KMS-11 (cell line): ENCODE data around the gene PLEKHF1.
"Not testable (repeated sequence)": the region's sequence is repeated elsewhere in the genome, so short reads cannot be mapped to it uniquely, and the experiment has no call there.

Experiments
- H2AFZ ChIP-seq: fragments of 200-600 bp; sonication (generic); 2 replicates; pipeline ENCODE4 v1.6.1; 2016; ENCODE audit warnings: antibody characterized with exemption, mixed run types, low read depth
- H3K27ac ChIP-seq: fragments of 200-600 bp; sonication (generic); 2 replicates; pipeline ENCODE4 v1.6.1; 2016; ENCODE audit warnings: mild to moderate bottlenecking, mixed run types
- H3K27me3 ChIP-seq: fragments of 200-600 bp; sonication (generic); 2 replicates; pipeline ENCODE4 v1.6.1; 2017; ENCODE audit warnings: mild to moderate bottlenecking, low read depth, mixed run types, moderate library complexity; ENCODE audit not compliant: insufficient read depth
- H3K36me3 ChIP-seq: fragments of 200-600 bp; sonication (generic); 2 replicates; pipeline ENCODE4 v1.6.1; 2017; ENCODE audit warnings: mild to moderate bottlenecking, mixed run types; ENCODE audit not compliant: insufficient read depth
- H3K4me1 ChIP-seq: fragments of 200-600 bp; sonication (generic); 2 replicates; pipeline ENCODE4 v1.6.1; 2016; ENCODE audit warnings: mild to moderate bottlenecking, low read depth, mixed run types; ENCODE audit not compliant: poor library complexity, severe bottlenecking
- H3K4me2 ChIP-seq: fragments of 200-600 bp; sonication (generic); 2 replicates; pipeline ENCODE4 v1.7.0; 2016; ENCODE audit warnings: mild to moderate bottlenecking, mixed run types
- H3K4me3 ChIP-seq: fragments of 200-600 bp; sonication (generic); IDR thresholded peaks from 2 replicates; pipeline ENCODE4 v1.6.1; 2017; ENCODE audit warnings: low read depth, low read length, mixed read lengths; ENCODE audit not compliant: insufficient read depth
- H3K79me2 ChIP-seq: fragments of 200-600 bp; sonication (generic); 2 replicates; pipeline ENCODE4 v1.6.1; 2016; ENCODE audit warnings: low read depth, mixed run types; ENCODE audit not compliant: insufficient read depth
- H3K9ac ChIP-seq: fragments of 200-600 bp; sonication (generic); 2 replicates; pipeline ENCODE4 v1.6.1; 2016; ENCODE audit warnings: mild to moderate bottlenecking, mixed run types
- H4K20me1 ChIP-seq: fragments of 200-600 bp; sonication (generic); 2 replicates; pipeline ENCODE4 v1.6.1; 2016; ENCODE audit warnings: mild to moderate bottlenecking, mixed run types; ENCODE audit not compliant: insufficient read depth
- CTCF ChIP-seq: fragments of 200-600 bp; sonication (generic); conservative IDR thresholded peaks from 2 replicates; pipeline ENCODE4 v1.6.1; 2017; ENCODE audit warnings: low read depth, mild to moderate bottlenecking, antibody characterized with exemption, low read length, moderate library complexity, mixed read lengths

The PLEKHF1 gene

GRCh38 chr19:29623726-29624488 lies 41.4 kb upstream of the PLEKHF1 start:
- Histone ChIP-seq H3K4me2 (no peak overlapping the region), H3K27me3 (no peaks in the 10 kb centered on the region), H3K4me1 (no peaks in the 10 kb centered on the region), H3K27ac (no peak overlapping the region), H3K79me2 (no peaks in the 10 kb centered on the region), H3K4me3 (no peak overlapping the region), H3K36me3 (no peaks in the 10 kb centered on the region), H2AFZ (no peak overlapping the region), H4K20me1 (no peaks in the 10 kb centered on the region), H3K9ac (no peak overlapping the region)
- no peak for TF ChIP-seq CTCF

GRCh38 chr19:29624489-29625185 lies 40.6 kb upstream of the PLEKHF1 start:
- H3K27ac ChIP-seq: no peak overlapping the region
- no peak for TF ChIP-seq CTCF
- H3K4me1 ChIP-seq: no peaks in the 10 kb centered on the region
- H4K20me1 ChIP-seq: no peaks in the 10 kb centered on the region
- H3K4me3 ChIP-seq: no peak overlapping the region
- H3K79me2 ChIP-seq: no peaks in the 10 kb centered on the region
- H2AFZ ChIP-seq: no peak overlapping the region
- no peak overlapping the region for H3K9ac ChIP-seq
- no peaks in the 10 kb centered on the region for H3K27me3 ChIP-seq
- H3K4me2 ChIP-seq: no peak overlapping the region
- H3K36me3 ChIP-seq: no peaks in the 10 kb centered on the region

GRCh38 chr19:29625186-29625651 lies 40.0 kb upstream of the PLEKHF1 start:
- Histone ChIP-seq H3K36me3 (no peaks in the 10 kb centered on the region), H2AFZ (no peak overlapping the region), H3K4me2 (no peak overlapping the region), H3K27me3 (no peaks in the 10 kb centered on the region), H3K79me2 (no peaks in the 10 kb centered on the region), H3K4me1 (no peaks in the 10 kb centered on the region), H3K9ac (no peak overlapping the region), H4K20me1 (no peaks in the 10 kb centered on the region), H3K27ac (no peak overlapping the region), H3K4me3 (no peak overlapping the region)
- no peak for TF ChIP-seq CTCF

- no peak overlapping the region for H2AFZ ChIP-seq
- no peaks in the 10 kb centered on the region for H3K27me3 ChIP-seq
- H3K4me3 ChIP-seq: no peak overlapping the region
- no peak for TF ChIP-seq CTCF
- no peaks in the 10 kb centered on the region for H3K79me2 ChIP-seq
- no peak overlapping the region for H3K27ac ChIP-seq
- H4K20me1 ChIP-seq: no peaks in the 10 kb centered on the region
- H3K9ac ChIP-seq: no peak overlapping the region
- H3K4me1 ChIP-seq: no peaks in the 10 kb centered on the region
- H3K36me3 ChIP-seq: no peaks in the 10 kb centered on the region
- H3K4me2 ChIP-seq: no peak overlapping the region
Measured at GRCh38 chr19:29626386-29626785, 38.9 kb upstream of the PLEKHF1 start.

GRCh38 chr19:29626832-29627231 lies 38.4 kb upstream of the PLEKHF1 start:
- H2AFZ ChIP-seq, H3K4me1 ChIP-seq: not testable (repeated sequence)

More at GRCh38 chr19:29626832-29627231, 38.4 kb upstream of the PLEKHF1 start:
- not testable (repeated sequence) for H3K4me2 ChIP-seq, H3K4me3 ChIP-seq, H4K20me1 ChIP-seq, H3K27ac ChIP-seq, H3K9ac ChIP-seq, H3K27me3 ChIP-seq, H3K79me2 ChIP-seq, H3K36me3 ChIP-seq
